Smooth muscle cell (in vitro differentiated cells): ENCODE results near the gene PNP. TPM values are rescaled to one million over a fixed set of nuclear protein-coding genes. Genes with fewer than 3 reads are reported as not detected.

Experiments used
- DNase-seq: peaks from one replicate; lab custom pipeline; 2025; ENCODE audit not compliant: unreplicated experiment; lab: John Stamatoyannopoulos, UW
- H2AFZ ChIP-seq: fragments of 200-600 bp; sonication (generic); 2 replicates; pipeline ENCODE4 v1.6.0; 2016; ENCODE audit warnings: antibody characterized with exemption, low read depth, mild to moderate bottlenecking
- H3F3A ChIP-seq: fragments of 200-600 bp; sonication (generic); 2 replicates; pipeline ENCODE4 v1.6.0; 2017; ENCODE audit warnings: antibody characterized with exemption, low read depth
- H3K27ac ChIP-seq: fragments of 200-600 bp; sonication (generic); 2 replicates; pipeline ENCODE4 v1.5.1; 2016; ENCODE audit warnings: low read depth, mild to moderate bottlenecking
- H3K27me3 ChIP-seq: fragments of 200-600 bp; sonication (generic); 2 replicates; pipeline ENCODE4 v1.6.1; 2016; ENCODE audit warnings: low read depth, mild to moderate bottlenecking
- H3K36me3 ChIP-seq: fragments of 200-600 bp; sonication (generic); 2 replicates; pipeline ENCODE4 v1.5.1; 2016; ENCODE audit warnings: low read depth
- H3K4me1 ChIP-seq: fragments of 200-600 bp; sonication (generic); 2 replicates; pipeline ENCODE4 v1.5.1; 2016; ENCODE audit warnings: low read depth
- H3K4me2 ChIP-seq: fragments of 200-600 bp; sonication (generic); 2 replicates; pipeline ENCODE4 v1.6.0; 2016; ENCODE audit warnings: mild to moderate bottlenecking
- H3K4me3 ChIP-seq: fragments of 200-600 bp; sonication (generic); 2 replicates; pipeline ENCODE4 v1.5.1; 2016; ENCODE audit warnings: mild to moderate bottlenecking
- H3K79me2 ChIP-seq: fragments of 200-600 bp; sonication (generic); 2 replicates; pipeline ENCODE4 v1.6.0; 2016; ENCODE audit warnings: low read depth, mild to moderate bottlenecking
- H3K9ac ChIP-seq: fragments of 200-600 bp; sonication (generic); 2 replicates; pipeline ENCODE4 v1.6.0; 2016; ENCODE audit warnings: low read depth
- H3K9me3 ChIP-seq: fragments of 200-600 bp; sonication (generic); replicated peaks from 2 replicates; pipeline ENCODE4 v1.5.1; 2016; ENCODE audit warnings: low read depth
- H4K20me1 ChIP-seq: fragments of 200-600 bp; sonication (generic); 2 replicates; pipeline ENCODE4 v1.6.0; 2016; ENCODE audit warnings: low read depth
- WGBS: methylation state at CpG from one replicate; pipeline ENCODE4 v1.1.7; 2016; ENCODE audit warnings: low lambda C conversion rate; 5-methylcytosine and 5-hydroxymethylcytosine counted together
- polyA plus RNA-seq: library from polyadenylated mRNA; unstranded; fragments of >200 nt; fragmentation: Nextera tagmentation; extraction: Ambion mirVana; gene quantifications from 2 replicates; pipeline ENCODE4 v1.2.1, GENCODE V29; 2016
- total RNA-seq: library from RNA; depleted of rRNA; stranded (reverse); fragments of >200 nt; gene quantifications from 2 replicates; pipeline ENCODE4 v1.2.3, GENCODE V29; 2014
- TF ChIP-seq, protein P1 (sequence below): fragments of 200-600 bp; sonication (generic); IDR thresholded peaks from 2 replicates; pipeline ENCODE4 v1.5.1; 2017; ENCODE audit warnings: borderline replicate concordance, mild to moderate bottlenecking, antibody characterized with exemption; ENCODE audit not compliant: insufficient read depth, poor library complexity, severe bottlenecking

Gene PNP
- total and polyA plus RNA-seq, 2 experiments from 2014 or later, result 24.2 to 49.7 TPM

GRCh38 chr14:20494935-20495766 is 25.9 kb downstream of the PNP start:
- Histone ChIP-seq H3K36me3 (no peaks in the 10 kb centered on the region), H3K9ac (no peak overlapping the region), H3K4me1 (no peaks in the 10 kb centered on the region), H3K27me3 (no peaks in the 10 kb centered on the region), H3K4me2 (no peak overlapping the region), H3K27ac (no peak overlapping the region), H4K20me1 (no peaks in the 10 kb centered on the region), H3K9me3 (no peaks in the 10 kb centered on the region), H3K79me2 (no peaks in the 10 kb centered on the region), H3F3A (no peaks in the 10 kb centered on the region), H3K4me3 (no peak overlapping the region), H2AFZ (no peak overlapping the region)
- TF ChIP-seq, protein P1, sequence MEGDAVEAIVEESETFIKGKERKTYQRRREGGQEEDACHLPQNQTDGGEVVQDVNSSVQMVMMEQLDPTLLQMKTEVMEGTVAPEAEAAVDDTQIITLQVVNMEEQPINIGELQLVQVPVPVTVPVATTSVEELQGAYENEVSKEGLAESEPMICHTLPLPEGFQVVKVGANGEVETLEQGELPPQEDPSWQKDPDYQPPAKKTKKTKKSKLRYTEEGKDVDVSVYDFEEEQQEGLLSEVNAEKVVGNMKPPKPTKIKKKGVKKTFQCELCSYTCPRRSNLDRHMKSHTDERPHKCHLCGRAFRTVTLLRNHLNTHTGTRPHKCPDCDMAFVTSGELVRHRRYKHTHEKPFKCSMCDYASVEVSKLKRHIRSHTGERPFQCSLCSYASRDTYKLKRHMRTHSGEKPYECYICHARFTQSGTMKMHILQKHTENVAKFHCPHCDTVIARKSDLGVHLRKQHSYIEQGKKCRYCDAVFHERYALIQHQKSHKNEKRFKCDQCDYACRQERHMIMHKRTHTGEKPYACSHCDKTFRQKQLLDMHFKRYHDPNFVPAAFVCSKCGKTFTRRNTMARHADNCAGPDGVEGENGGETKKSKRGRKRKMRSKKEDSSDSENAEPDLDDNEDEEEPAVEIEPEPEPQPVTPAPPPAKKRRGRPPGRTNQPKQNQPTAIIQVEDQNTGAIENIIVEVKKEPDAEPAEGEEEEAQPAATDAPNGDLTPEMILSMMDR, result no peak
- no peak for DNase-seq
- WGBS, result 63% methylated on average over 8 of the region's 8 CpGs

- WGBS, result 82% methylated on average over 2 of the region's 2 CpGs
- H3K36me3 ChIP-seq, result no peaks in the 10 kb centered on the region
- no peaks in the 10 kb centered on the region for H3F3A ChIP-seq
- H3K27me3 ChIP-seq, result no peaks in the 10 kb centered on the region
- H3K79me2 ChIP-seq, result no peaks in the 10 kb centered on the region
- H3K4me1 ChIP-seq, result no peaks in the 10 kb centered on the region
- no peak overlapping the region for H3K9ac ChIP-seq
- H3K9me3 ChIP-seq, result no peaks in the 10 kb centered on the region
- no peak overlapping the region for H3K4me3 ChIP-seq
- H3K27ac ChIP-seq, result no peak overlapping the region
- no peak overlapping the region for H2AFZ ChIP-seq
- DNase-seq, result no peak
- H4K20me1 ChIP-seq, result no peaks in the 10 kb centered on the region
- TF ChIP-seq, protein P1, result no peak
- no peak overlapping the region for H3K4me2 ChIP-seq
Measured at GRCh38 chr14:20498622-20499021, 29.4 kb downstream of the PNP start.

GRCh38 chr14:20499108-20499507 is 29.9 kb downstream of the PNP start:
- TF ChIP-seq, protein P1, result no peak
- Histone ChIP-seq H3K9me3 (no peaks in the 10 kb centered on the region), H3K27ac (no peak overlapping the region), H3K9ac (no peak overlapping the region), H3K79me2 (no peaks in the 10 kb centered on the region), H4K20me1 (no peaks in the 10 kb centered on the region), H3K4me2 (no peak overlapping the region), H2AFZ (no peak overlapping the region), H3K4me3 (no peak overlapping the region), H3F3A (no peaks in the 10 kb centered on the region), H3K36me3 (no peaks in the 10 kb centered on the region), H3K27me3 (no peaks in the 10 kb centered on the region), H3K4me1 (no peaks in the 10 kb centered on the region)
- no peak for DNase-seq
- WGBS, result 61% methylated on average over 4 of the region's 4 CpGs

DNA sequence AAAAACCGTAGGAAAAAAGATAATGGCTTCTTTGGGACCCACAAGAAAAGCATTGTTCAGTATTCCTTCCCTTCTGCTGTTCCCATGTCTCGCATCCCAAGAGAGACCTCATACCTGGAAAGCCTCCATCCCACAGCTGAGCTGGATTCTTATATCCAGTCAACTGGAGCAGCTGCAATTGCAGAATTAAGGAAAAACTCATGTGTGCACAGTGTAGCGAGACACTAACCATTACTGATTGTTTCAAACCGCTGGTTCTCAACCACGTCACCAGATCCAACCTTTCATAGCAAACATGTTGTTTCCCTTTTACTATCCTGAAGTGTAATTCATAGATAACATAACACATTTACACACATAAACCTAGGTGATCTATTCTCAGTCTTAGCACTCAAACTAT is 30.7 kb downstream of the PNP start:
- Histone ChIP-seq H3K27ac (no peak overlapping the region), H3K4me2 (no peak overlapping the region), H3F3A (no peaks in the 10 kb centered on the region), H3K9me3 (no peaks in the 10 kb centered on the region), H4K20me1 (no peaks in the 10 kb centered on the region), H3K4me3 (no peak overlapping the region), H3K79me2 (no peaks in the 10 kb centered on the region), H2AFZ (no peak overlapping the region), H3K36me3 (no peaks in the 10 kb centered on the region), H3K9ac (no peak overlapping the region), H3K4me1 (no peaks in the 10 kb centered on the region), H3K27me3 (no peaks in the 10 kb centered on the region)
- TF ChIP-seq, protein P1, result no peak
- WGBS, result 92% methylated on average over 5 of the region's 5 CpGs
- DNase-seq, result no peak
